K562 (cell line): ENCODE results near the gene MACROD2. TPM values are rescaled to one million over a fixed set of nuclear protein-coding genes. Genes with fewer than 3 reads are reported as not detected.

ENCODE experiments used
- ATAC-seq: fragments of 200-7000 bp; cut with Tn5 transposase; 3 replicates; pipeline ENCODE4 v1.9.1; 2020; ENCODE audit warnings: moderate library complexity
- BruUV-seq: library from RNA; stranded (reverse); fragments of 400-500 nt; replicated peaks from 2 replicates; lab custom pipeline; 2021; lab: Mats Ljungman, UMichigan
- CTCF ChIA-PET: fragments of 300-600 bp; formaldehyde crosslinking; extraction: SDS; loops from one replicate; lab custom pipeline; 2021; ENCODE audit warnings: low intra/inter-chr PET ratio; lab: Yijun Ruan, JAX
- POLR2A ChIA-PET: fragments of 300-600, 350-650 bp; sonication (Branson Sonifier 250); formaldehyde crosslinking; extraction: SDS; loops from one replicate; lab custom pipeline; 2021; ENCODE audit warnings: antibody characterized with exemption, inconsistent platforms; lab: Yijun Ruan, JAX
- DNase-seq, 4 experiments: peaks; one replicate each; pipeline versions ENCODE4 v3.0.0 to v3.0.0-alpha.2; 2011 to 2018; ENCODE audit warnings: low spot score in 3 of 4, mixed read lengths in 3 of 4; ENCODE audit errors: extremely low read depth in 1 of 4
- FAIRE-seq: peaks from 2 replicates; lab custom pipeline; 2011; peaks lifted over from hg19 to GRCh38; lab: Jason Lieb, UNC
- H2AFZ ChIP-seq: 2 replicates; pipeline ENCODE4 v1.6.0; 2011; ENCODE audit warnings: low read depth, low read length, control low read depth, inconsistent platforms
- H3K27ac ChIP-seq: fragments of 200-600 bp; 3 replicates; pipeline ENCODE4 v1.8.0; 2011; ENCODE audit warnings: low read depth, mild to moderate bottlenecking, control low read depth, inconsistent platforms, low read length, moderate library complexity, mixed read lengths; ENCODE audit errors: extremely low read depth
- H3K27me3 ChIP-seq, 2 experiments: fragments of 300-600 bp in 1 of 2; 2 replicates in 1 of 2; 3 replicates in 1 of 2; pipeline versions ENCODE4 v1.6.0 to v1.8.0; 2011; ENCODE audit warnings: inconsistent platforms in 2 of 2, low read length in 2 of 2, mild to moderate bottlenecking in 1 of 2, mixed read lengths in 1 of 2, moderate library complexity in 1 of 2; ENCODE audit not compliant: control insufficient read depth in 2 of 2, insufficient read depth in 2 of 2
- H3K36me3 ChIP-seq: fragments of 300-600 bp; 3 replicates; pipeline ENCODE4 v1.8.0; 2011; ENCODE audit warnings: mild to moderate bottlenecking, low read length, inconsistent platforms; ENCODE audit not compliant: control insufficient read depth, insufficient read depth
- H3K4me1 ChIP-seq, 2 experiments: fragments of 200-600 bp in 1 of 2; replicated peaks in 1 of 2; 2 replicates in 1 of 2; 3 replicates in 1 of 2; pipeline versions ENCODE4 v1.5.1 to v1.8.0; 2011; ENCODE audit warnings: inconsistent platforms in 2 of 2, low read length in 2 of 2, mild to moderate bottlenecking in 1 of 2, mixed read lengths in 1 of 2, moderate library complexity in 1 of 2; ENCODE audit not compliant: control insufficient read depth in 2 of 2, insufficient read depth in 2 of 2
- H3K4me2 ChIP-seq: 2 replicates; pipeline ENCODE4 v1.6.1; 2011; ENCODE audit warnings: low read length, control low read depth, inconsistent platforms, mixed read lengths; ENCODE audit not compliant: insufficient read depth
- H3K4me3 ChIP-seq: fragments of 200-600 bp; sonication (generic), shearing (Covaris generic); 2 replicates; pipeline ENCODE4 v1.5.1; 2016; ENCODE audit warnings: control low read depth, inconsistent platforms
- H3K79me2 ChIP-seq: fragments of 200-600 bp; 3 replicates; pipeline ENCODE4 v1.8.0; 2011; ENCODE audit warnings: low read length, inconsistent platforms; ENCODE audit not compliant: control insufficient read depth, insufficient read depth
- H3K9ac ChIP-seq, 2 experiments: 2 replicates each; pipeline versions ENCODE4 v1.6.0 to v1.6.1; 2011; ENCODE audit warnings: low read depth in 2 of 2, low read length in 2 of 2, control low read depth in 1 of 2, inconsistent platforms in 1 of 2, mild to moderate bottlenecking in 1 of 2, mixed read lengths in 1 of 2; ENCODE audit not compliant: insufficient read depth in 1 of 2
- H3K9me1 ChIP-seq: one replicate; pipeline ENCODE4 v1.6.0; 2011; ENCODE audit warnings: inconsistent platforms, mild to moderate bottlenecking, low read length, moderate library complexity; ENCODE audit not compliant: control insufficient read depth, insufficient read depth
- H3K9me3 ChIP-seq: replicated peaks from 2 replicates; pipeline ENCODE4 v1.5.1; 2011; ENCODE audit warnings: low read depth, low read length, inconsistent platforms; ENCODE audit not compliant: control insufficient read depth, insufficient read depth
- H4K20me1 ChIP-seq: replicated peaks from 2 replicates; pipeline ENCODE4 v1.6.1; 2011; ENCODE audit warnings: low read length, inconsistent platforms, mixed read lengths; ENCODE audit not compliant: control insufficient read depth, insufficient read depth
- CTCFL ChIP-seq: IDR thresholded peaks from 2 replicates; pipeline ENCODE4 v1.6.1; 2011; ENCODE audit warnings: borderline replicate concordance, low read depth, mild to moderate bottlenecking, moderate library complexity, low read length; ENCODE audit not compliant: insufficient read depth, poor library complexity, severe bottlenecking
- HINFP ChIP-seq: fragments of 450-650 bp; conservative IDR thresholded peaks from 2 replicates; pipeline ENCODE4 v1.6.1; 2016; ENCODE audit warnings: missing genetic modification characterization, low read depth, mild to moderate bottlenecking, control low read depth, missing compliant biosample characterization
- MAFK ChIP-seq: IDR thresholded peaks from 2 replicates; pipeline ENCODE4 v1.6.1; 2011; ENCODE audit warnings: low read length, improper control_type of control experiment
- SAFB2 ChIP-seq: fragments of 200-400 bp; formaldehyde crosslinking; IDR thresholded peaks from 2 replicates; pipeline ENCODE4 v1.6.1; 2018; ENCODE audit warnings: borderline replicate concordance, low read length, low read depth, moderate library complexity; ENCODE audit not compliant: severe bottlenecking
- ZNF384 ChIP-seq: IDR thresholded peaks from 2 replicates; pipeline ENCODE4 v1.6.1; 2012; ENCODE audit warnings: low read depth, low read length, improper control_type of control experiment
- ZSCAN32 ChIP-seq: fragments of 450-650 bp; formaldehyde crosslinking; IDR thresholded peaks from 2 replicates; pipeline ENCODE4 v1.4.0; 2020; ENCODE audit warnings: mild to moderate bottlenecking, moderate library complexity
- WGBS: fragments of 100-300 bp; shearing (Covaris generic); methylation state at CpG from one replicate; pipeline ENCODE4 v1.1.6; 2016; ENCODE audit warnings: low coverage, mixed read lengths; ENCODE audit not compliant: insufficient coverage; ENCODE audit errors: missing lambda C conversion rate; 5-methylcytosine and 5-hydroxymethylcytosine counted together
- in situ Hi-C: fragments of 300-500 bp; cut with MboI; formaldehyde crosslinking; loops from 4 replicates; pipeline ENCODE4 v1.15.0; 2018; ENCODE audit warnings: inconsistent platforms, mixed read lengths
- intact Hi-C: fragments of 100-400 bp; cut with micrococcal nuclease; formaldehyde crosslinking; loops from 2 replicates; pipeline ENCODE4 v1.14.2; 2022
- polyA plus RNA-seq, 8 experiments: library from polyadenylated mRNA; depleted of rRNA in 4 of 8; stranded (reverse) in 5 of 8; unstranded in 3 of 8; fragments of >200 nt; fragmentation: Nextera tagmentation in 2 of 8; fragmentation: Illumina TruSeq in 1 of 8; extraction: Ambion mirVana in 2 of 8; extraction: Trizol in 1 of 8; gene quantifications; 2 replicates each; pipeline versions ENCODE4 v1.2.1 to v1.2.3, GENCODE V29; 2011 to 2014; ENCODE audit warnings: inconsistent platforms in 1 of 8, missing spikeins in 1 of 8
- total RNA-seq, 7 experiments: library from RNA; depleted of rRNA in 6 of 7; stranded (reverse); fragments of >200 nt in 6 of 7; fragmentation: Illumina TruSeq in 2 of 7; extraction: Trizol in 2 of 7; gene quantifications; 2 replicates each; pipeline versions ENCODE4 v1.2.1 to v1.2.3, GENCODE V29; 2011 to 2021; ENCODE audit warnings: low replicate concordance in 1 of 7

The MACROD2 gene
- total and polyA plus RNA-seq, 9 of the 15 experiments (the other 6 are each of a cell fraction or from before 2014, with no cell fraction given), result not detected

GRCh38 chr20:15061955-15062354 is 1066.6 kb downstream of the MACROD2 start (continued):
- TF ChIP-seq CTCFL (no peak), HINFP (tag) (no peak), SAFB2 (no peak), ZNF384 (no peak)

GRCh38 chr20:15063081-15063480 is 1067.8 kb downstream of the MACROD2 start:
- 0% methylated on average over 2 of the region's 3 CpGs for WGBS
- Histone ChIP-seq H3K79me2 (no peaks in the 10 kb centered on the region), H4K20me1 (no peaks in the 10 kb centered on the region), H3K9ac (no peak overlapping the region), H3K4me2 (no peak overlapping the region), H3K9me3 (no peaks in the 10 kb centered on the region), H3K36me3 (no peaks in the 10 kb centered on the region), H3K27me3 (no peaks in the 10 kb centered on the region), H3K4me1 (no peaks in the 10 kb centered on the region), H3K4me3 (no peak overlapping the region), H3K9me1 (no peaks in the 10 kb centered on the region), H2AFZ (no peak overlapping the region), H3K27ac (no peak overlapping the region)
- in situ Hi-C loops, result no loop called here
- FAIRE-seq (no peak), ATAC-seq (no peak), DNase-seq (no peak)
- intact Hi-C loops, result no loop called here
- POLR2A ChIA-PET, result no interaction called here
- peak; percentile 19; the same call in 1 of the 2 replicates for TF ChIP-seq MAFK
- TF ChIP-seq ZSCAN32, result no peak
- BruUV-seq, result no TSS peak
- CTCF ChIA-PET, result no interaction called here
